C4-2B (cell line): ENCODE data around the gene CD244.
"Not testable (repeated sequence)": the region's sequence is repeated elsewhere in the genome, so short reads cannot be mapped to it uniquely, and the experiment has no call there.

ENCODE experiments used
- H3K27ac ChIP-seq: fragments of 450-650 bp; 2 replicates; pipeline ENCODE4 v1.5.1; 2017
- CTCF ChIP-seq: fragments of 450-650 bp; conservative IDR thresholded peaks from 2 replicates; pipeline ENCODE4 v1.5.1; 2017; ENCODE audit warnings: mild to moderate bottlenecking
- ZFX ChIP-seq: fragments of 450-650 bp; IDR thresholded peaks from 2 replicates; pipeline ENCODE4 v1.6.1; 2017

CD244 gene

GRCh38 chr1:160874935-160875334, 12.2 kb upstream of the CD244 start:
- H3K27ac ChIP-seq: no peak overlapping the region
- TF ChIP-seq CTCF (no peak), ZFX (no peak)

- no peak overlapping the region for H3K27ac ChIP-seq
- TF ChIP-seq ZFX: no peak
- no peak for TF ChIP-seq CTCF
Measured at GRCh38 chr1:160868141-160868540, 5.5 kb upstream of the CD244 start.

GRCh38 chr1:160867651-160868050, 5.0 kb upstream of the CD244 start:
- H3K27ac ChIP-seq: not testable (repeated sequence)

- no peak for TF ChIP-seq CTCF
- TF ChIP-seq ZFX: no peak
- H3K27ac ChIP-seq: no peak overlapping the region
Measured at GRCh38 chr1:160866695-160867260, 4.1 kb upstream of the CD244 start.

GRCh38 chr1:160866001-160866694, 3.5 kb upstream of the CD244 start:
- no peak for TF ChIP-seq CTCF
- TF ChIP-seq ZFX: no peak
- H3K27ac ChIP-seq: no peak overlapping the region

- no peak overlapping the region for H3K27ac ChIP-seq
- TF ChIP-seq ZFX (no peak), CTCF (no peak)
Measured at GRCh38 chr1:160865337-160865736, 2.6 kb upstream of the CD244 start.

GRCh38 chr1:160864173-160864572, 1.5 kb upstream of the CD244 start:
- TF ChIP-seq ZFX (no peak), CTCF (no peak)
- no peak overlapping the region for H3K27ac ChIP-seq

GRCh38 chr1:160863774-160864131, 1.1 kb upstream of the CD244 start:
- no peak for TF ChIP-seq ZFX
- TF ChIP-seq CTCF: no peak
- no peak overlapping the region for H3K27ac ChIP-seq
